ENCODE measurements around the gene CASTOR1.
A peak's percentile ranks its signal among the peaks of the same experiment; 100 is the strongest.

Gene CASTOR1

DNA sequence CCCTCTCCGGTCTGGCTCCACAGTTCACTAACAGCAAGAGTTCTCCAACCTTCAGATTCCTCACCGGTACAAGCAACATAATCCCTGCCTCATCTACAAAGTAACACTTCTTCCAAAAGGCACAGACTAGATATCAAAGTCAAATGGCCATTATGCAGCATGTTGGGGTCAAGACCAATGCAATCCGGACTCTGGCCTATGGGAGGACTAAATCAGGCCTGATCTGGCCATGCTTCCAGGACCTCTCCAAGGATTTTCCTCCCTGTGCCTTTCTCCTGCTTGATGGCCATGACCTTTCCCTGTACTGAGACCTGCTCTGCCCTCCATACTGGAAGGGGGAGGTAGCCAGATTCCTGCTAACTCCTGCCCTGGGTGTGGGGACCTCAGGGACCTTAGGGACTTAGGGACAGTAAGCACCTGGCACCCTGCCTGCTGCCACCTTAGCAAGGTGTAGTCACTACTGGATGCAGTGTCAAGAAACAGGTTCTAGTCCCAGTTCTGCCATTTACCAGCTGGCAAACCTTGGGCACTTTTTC lies 30.8 kb upstream of the CASTOR1 start:
- TF ChIP-seq, protein P1, sequence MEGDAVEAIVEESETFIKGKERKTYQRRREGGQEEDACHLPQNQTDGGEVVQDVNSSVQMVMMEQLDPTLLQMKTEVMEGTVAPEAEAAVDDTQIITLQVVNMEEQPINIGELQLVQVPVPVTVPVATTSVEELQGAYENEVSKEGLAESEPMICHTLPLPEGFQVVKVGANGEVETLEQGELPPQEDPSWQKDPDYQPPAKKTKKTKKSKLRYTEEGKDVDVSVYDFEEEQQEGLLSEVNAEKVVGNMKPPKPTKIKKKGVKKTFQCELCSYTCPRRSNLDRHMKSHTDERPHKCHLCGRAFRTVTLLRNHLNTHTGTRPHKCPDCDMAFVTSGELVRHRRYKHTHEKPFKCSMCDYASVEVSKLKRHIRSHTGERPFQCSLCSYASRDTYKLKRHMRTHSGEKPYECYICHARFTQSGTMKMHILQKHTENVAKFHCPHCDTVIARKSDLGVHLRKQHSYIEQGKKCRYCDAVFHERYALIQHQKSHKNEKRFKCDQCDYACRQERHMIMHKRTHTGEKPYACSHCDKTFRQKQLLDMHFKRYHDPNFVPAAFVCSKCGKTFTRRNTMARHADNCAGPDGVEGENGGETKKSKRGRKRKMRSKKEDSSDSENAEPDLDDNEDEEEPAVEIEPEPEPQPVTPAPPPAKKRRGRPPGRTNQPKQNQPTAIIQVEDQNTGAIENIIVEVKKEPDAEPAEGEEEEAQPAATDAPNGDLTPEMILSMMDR (IDR thresholded peaks at IDR 0.05; ENCODE audit: insufficient read depth, low read depth, low read length, missing control alignments) = no peak
- DNase-seq (ENCODE audit: low read depth) = no peak
- no peak overlapping the region for H3K4me3 ChIP-seq (ENCODE audit: low read depth, low read length)

GRCh38 chr22:30318799-30319419 lies 29.6 kb upstream of the CASTOR1 start:
- DNase-seq (ENCODE audit: low read depth) = no peak
- TF ChIP-seq, protein P1 (IDR thresholded peaks at IDR 0.05; ENCODE audit: insufficient read depth, low read depth, low read length, missing control alignments) = no peak
- no peak overlapping the region for H3K4me3 ChIP-seq (ENCODE audit: low read depth, low read length)

- no peak for DNase-seq (ENCODE audit: low read depth)
- TF ChIP-seq, protein P1 (IDR thresholded peaks at IDR 0.05; ENCODE audit: insufficient read depth, low read depth, low read length, missing control alignments) = no peak
- no peak overlapping the region for H3K4me3 ChIP-seq (ENCODE audit: low read depth, low read length)
Observed at GRCh38 chr22:30317778-30318177, 28.5 kb upstream of the CASTOR1 start.

DNA sequence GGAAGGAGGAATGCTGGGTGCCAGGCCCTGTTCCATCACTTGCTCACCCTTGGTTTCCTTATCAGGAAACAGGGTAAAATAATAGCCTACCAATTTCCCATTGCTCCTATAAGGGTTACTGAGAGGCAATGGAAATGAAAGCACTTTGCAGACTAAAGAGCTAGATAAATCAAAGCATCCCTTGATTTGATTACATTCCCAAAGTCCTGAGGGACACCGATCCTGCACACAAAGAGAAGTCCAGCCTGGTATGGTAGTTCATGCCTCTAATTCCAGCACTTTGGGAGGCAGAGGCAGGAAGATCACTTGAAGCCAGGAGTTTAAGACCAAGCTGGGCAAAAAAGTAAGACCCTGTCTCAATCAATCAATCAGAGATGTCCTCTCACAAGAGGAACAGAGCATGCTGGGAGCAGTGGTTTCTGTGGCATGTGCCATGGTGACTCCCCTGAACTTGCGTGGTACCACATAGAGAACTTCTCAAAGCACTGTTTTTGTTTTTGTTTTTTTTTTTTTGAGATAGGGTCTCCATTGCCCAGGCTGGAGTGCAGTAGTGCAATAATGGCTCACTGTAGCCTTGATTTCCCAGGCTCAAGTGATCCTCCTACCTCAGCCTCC lies 26.8 kb upstream of the CASTOR1 start:
- no peak for DNase-seq (ENCODE audit: low read depth)
- no peak overlapping the region for H3K4me3 ChIP-seq (ENCODE audit: low read depth, low read length)

DNA sequence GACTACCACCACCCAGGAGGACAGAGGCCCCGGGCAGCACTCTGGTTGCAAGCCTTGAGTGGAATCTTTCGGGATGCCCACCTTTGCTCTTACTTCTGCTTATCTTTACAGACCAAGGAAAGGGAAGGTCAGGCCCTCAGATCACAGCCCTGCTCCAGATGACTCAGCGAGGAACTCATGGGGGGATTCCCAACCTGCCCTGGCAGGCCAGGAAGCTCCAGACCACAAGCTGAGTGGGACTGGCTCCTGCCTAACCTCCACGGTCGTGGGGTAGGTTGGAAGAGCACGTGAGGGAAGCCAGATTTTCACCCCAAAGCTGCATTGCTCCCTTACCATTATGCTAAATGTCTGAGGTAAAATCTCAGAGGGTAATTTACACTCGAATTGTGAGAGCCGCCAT lies 25.6 kb upstream of the CASTOR1 start:
- DNase-seq (ENCODE audit: low read depth) = peak; percentile 87

More for the DNA sequence above, 26.8 kb upstream of the CASTOR1 start:
- TF ChIP-seq, protein P1 (IDR thresholded peaks at IDR 0.05; ENCODE audit: insufficient read depth, low read depth, low read length, missing control alignments) = no peak

DNA sequence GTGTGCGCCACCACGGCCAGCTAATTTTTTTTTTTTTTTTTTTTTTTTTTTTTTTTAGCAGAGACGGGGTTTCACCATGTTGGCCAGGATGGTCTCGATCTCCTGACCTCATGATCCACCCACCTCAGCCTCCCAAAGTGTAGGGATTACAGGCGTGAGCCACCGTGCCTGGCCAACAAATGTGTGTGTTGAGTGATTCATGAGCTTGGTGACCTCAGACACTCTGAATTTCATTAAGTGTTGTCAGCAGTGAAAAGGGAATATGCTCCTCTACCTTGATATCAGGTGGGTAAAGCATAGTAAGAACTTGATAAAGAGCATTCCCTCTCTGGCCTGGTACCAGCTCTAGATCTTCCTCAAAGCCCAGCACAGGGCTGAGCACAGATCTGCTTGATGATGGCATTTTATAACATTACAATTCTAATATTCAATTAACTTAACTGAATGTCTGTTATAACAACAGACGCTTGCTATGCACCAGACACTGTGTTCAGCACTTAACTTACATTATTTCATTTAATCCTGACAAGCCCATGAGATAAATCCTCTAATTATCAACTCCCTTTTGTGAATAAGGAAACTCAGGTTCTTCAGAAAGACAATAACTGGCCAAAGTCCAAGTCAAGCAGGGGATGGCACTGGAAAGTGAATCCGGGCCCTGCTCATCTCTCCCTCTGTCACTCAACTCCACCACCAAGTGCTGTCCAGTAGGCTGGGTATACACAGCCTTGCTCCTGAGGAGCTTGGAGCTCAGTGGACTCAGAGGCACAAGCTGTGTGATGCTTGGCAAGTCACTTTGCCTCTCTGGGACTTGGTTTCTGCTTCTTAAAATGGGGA lies 24.4 kb upstream of the CASTOR1 start:
- no peak for DNase-seq (ENCODE audit: low read depth)
- TF ChIP-seq, protein P1 (IDR thresholded peaks at IDR 0.05; ENCODE audit: insufficient read depth, low read depth, low read length, missing control alignments) = no peak
- no peak overlapping the region for H3K4me3 ChIP-seq (ENCODE audit: low read depth, low read length)

More for the DNA sequence above, 25.6 kb upstream of the CASTOR1 start:
- TF ChIP-seq, protein P1 (IDR thresholded peaks at IDR 0.05; ENCODE audit: insufficient read depth, low read depth, low read length, missing control alignments) = no peak
- H3K4me3 ChIP-seq (ENCODE audit: low read depth, low read length) = no peak overlapping the region

Measured in GM12865 (cell line).